ENCODE measurements around the gene MAMLD1. TPM values are rescaled to one million over a fixed set of nuclear protein-coding genes. Genes with fewer than 3 reads are reported as not detected.

MAMLD1 gene
- total and polyA plus RNA-seq, 2 of the 8 experiments (the other 6 are each of a cell fraction or from before 2014, with no cell fraction given), result 0.09 to 0.26 TPM

GRCh38 chrX:150405006-150405405 lies 41.9 kb downstream of the MAMLD1 start:
- Histone ChIP-seq H2AFZ (ENCODE audit: low read length) (no peak overlapping the region), H3K9ac (replicated peaks in 1 of 4; ENCODE audit: extremely low read depth in 1 of 4, low read depth in 3 of 4, low read length in 3 of 4) (no peak overlapping the region), H3K36me3 (ENCODE audit: control insufficient read depth in 2 of 4, insufficient read depth in 4 of 4, low read length in 3 of 4) (no peaks in the 10 kb centered on the region), H3K27ac (ENCODE audit: low read depth, low read length) (no peak overlapping the region), H3K4me2 (ENCODE audit: insufficient read depth in 1 of 2, low read depth in 2 of 2, low read length in 2 of 2) (no peak overlapping the region), H3K56ac (replicated peaks; ENCODE audit: insufficient read length, low read depth, low read length) (no peak overlapping the region), H3K23me2 (ENCODE audit: low read depth, low read length) (no peaks in the 10 kb centered on the region), H4K5ac (ENCODE audit: insufficient read length, low read depth, low read length) (no peak overlapping the region), H2BK5ac (ENCODE audit: low read depth, low read length) (no peak overlapping the region), H3K79me2 (ENCODE audit: control insufficient read depth in 1 of 2, insufficient read depth in 2 of 2, low read length in 2 of 2) (no peaks in the 10 kb centered on the region), H3K79me1 (ENCODE audit: low read depth, low read length) (no peaks in the 10 kb centered on the region), H3K14ac (ENCODE audit: insufficient read length) (no peak overlapping the region), H3K23ac (ENCODE audit: insufficient read length) (no peak overlapping the region), H3K4ac (replicated peaks; ENCODE audit: insufficient read length, low read depth, low read length) (no peak overlapping the region), H4K20me1 (replicated peaks in 1 of 2; ENCODE audit: control insufficient read depth in 1 of 2, insufficient read depth in 2 of 2, low read length in 2 of 2) (no peaks in the 10 kb centered on the region), H2BK12ac (ENCODE audit: low read depth, low read length) (no peak overlapping the region), H3K4me3 (ENCODE audit: extremely low read depth in 1 of 4, insufficient read depth in 2 of 4, low read depth in 3 of 4, low read length in 4 of 4) (no peak overlapping the region), H2BK120ac (replicated peaks; ENCODE audit: low read depth, low read length) (no peak overlapping the region), H3K27me3 (replicated peaks in 1 of 4; ENCODE audit: control insufficient read depth in 3 of 4, extremely low read depth in 1 of 4, insufficient read depth in 3 of 4, low read length in 3 of 4) (no peaks in the 10 kb centered on the region; a peak in 1 of 7 replicates), H3K9me3 (ENCODE audit: insufficient read depth in 2 of 2, low read depth in 1 of 2, low read length in 1 of 2) (no peaks in the 10 kb centered on the region), H2AK5ac (ENCODE audit: low read depth, low read length) (no peak overlapping the region), H2BK15ac (ENCODE audit: low read length) (no peak overlapping the region), H2BK20ac (ENCODE audit: low read length) (no peak overlapping the region), H4K91ac (replicated peaks; ENCODE audit: insufficient read length, low read length) (no peak overlapping the region), H4K8ac (ENCODE audit: extremely low read depth, insufficient read depth, low read length) (no peak overlapping the region), H3K4me1 (replicated peaks in 1 of 4; ENCODE audit: control insufficient read depth in 3 of 4, insufficient read depth in 4 of 4, low read length in 3 of 4) (no peaks in the 10 kb centered on the region), H3K18ac (ENCODE audit: extremely low read depth, low read length) (no peak overlapping the region)
- POLR2A ChIA-PET (ENCODE audit: partially characterized antibody), result no interaction called here
- 86% methylated on average over 1 of the region's 1 CpG; no CpG with 5 or more reads in 1 of the 2 experiments for WGBS, 2 experiments (ENCODE audit: extremely low coverage in 1 of 2, insufficient coverage in 1 of 2, insufficient read length in 1 of 2, insufficient replicate concordance in 2 of 2, low coverage in 1 of 2, low lambda C conversion rate in 2 of 2, missing lambda C conversion rate in 1 of 2)
- DNase-seq (ENCODE audit: low read depth in 1 of 2, low spot score in 2 of 2) (no peak), FAIRE-seq (no peak)
- CTCF ChIA-PET (ENCODE audit: partially characterized antibody), result interaction anchor here (0.8 to 1.2 kb wide), 2 partner anchors 29 to 44 kb away, joined by 3 read pairs; no protein-coding TSS in a partner anchor
- no peak for TF ChIP-seq BCL11A (IDR thresholded peaks at IDR 0.05; ENCODE audit: low read depth in 2 of 2, low read length in 2 of 2)
- no peak for TF ChIP-seq TAF7 (optimal IDR thresholded peaks at IDR 0.05; ENCODE audit: borderline replicate concordance, low read depth, low read length)
